Measurements from ENCODE around the gene PDS5B.
"Not testable (repeated sequence)": the region's sequence is repeated elsewhere in the genome, so short reads cannot be mapped to it uniquely, and the experiment has no call there.

PDS5B gene

DNA sequence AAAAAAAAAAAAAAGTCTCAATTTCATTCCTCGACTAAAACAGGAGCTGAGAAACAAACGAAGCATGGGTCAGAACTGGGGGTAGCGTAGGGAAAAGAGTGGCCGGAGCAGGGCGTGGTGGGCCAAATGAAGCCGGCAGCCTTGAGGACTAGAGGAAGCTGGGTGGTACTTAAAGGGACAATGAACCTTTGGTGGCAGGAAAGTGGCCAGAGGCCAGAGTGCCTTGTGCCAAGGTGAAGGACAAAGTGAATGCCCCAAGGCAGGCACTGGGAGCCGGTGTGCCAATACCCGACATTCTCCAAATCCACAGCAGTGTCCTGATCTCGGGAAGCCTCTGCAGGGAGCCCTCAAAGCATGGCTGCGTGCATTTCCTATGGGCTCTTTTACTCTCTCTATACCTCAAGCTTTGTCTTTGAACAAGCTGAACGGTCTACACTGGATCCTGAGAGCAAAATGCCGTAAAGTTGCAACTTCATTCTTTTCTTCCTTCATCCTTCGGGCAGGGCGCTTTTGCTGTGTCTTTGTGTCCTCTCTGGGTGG is 235.0 kb downstream of the PDS5B start:
- no peak for DNase-seq

DNA sequence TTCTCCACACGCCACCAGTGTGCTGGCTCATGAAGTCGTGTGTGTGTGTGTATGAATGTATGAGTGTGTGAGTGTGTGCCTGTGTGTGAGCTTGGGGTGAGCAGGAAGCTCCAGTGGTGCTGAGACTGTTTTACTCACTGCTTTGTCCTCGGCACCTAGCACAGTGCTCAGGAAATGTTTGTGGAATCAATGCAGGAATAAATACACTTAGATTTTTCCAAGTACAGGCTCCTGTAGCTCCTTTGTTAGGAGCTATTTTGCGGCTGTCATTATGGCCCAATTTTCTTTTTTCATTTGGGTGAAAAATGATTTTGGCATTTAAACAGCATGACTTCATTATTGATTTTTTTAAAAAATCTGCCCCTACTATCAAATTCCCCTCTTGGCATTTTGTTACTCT is 236.5 kb downstream of the PDS5B start:
- no peak for DNase-seq

DNA sequence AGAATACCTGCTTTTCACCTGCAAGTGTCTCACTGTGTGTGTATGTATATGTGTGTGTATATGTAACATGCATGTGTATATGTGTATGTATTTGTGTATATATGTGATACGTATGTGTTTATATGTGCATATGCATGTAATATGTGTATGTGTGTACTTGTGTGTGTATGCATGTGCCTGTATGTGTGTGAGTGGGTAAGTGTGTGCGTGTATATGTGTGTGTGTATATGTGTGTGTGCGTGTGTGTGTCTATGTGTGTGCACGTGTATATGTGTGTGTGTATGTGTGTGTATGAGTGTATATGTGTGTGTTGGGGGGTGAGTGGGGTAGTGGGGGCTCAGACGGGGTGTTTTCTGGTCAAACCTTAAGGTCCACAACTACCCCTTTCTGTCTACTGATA is 237.3 kb downstream of the PDS5B start:
- DNase-seq: no peak

DNA sequence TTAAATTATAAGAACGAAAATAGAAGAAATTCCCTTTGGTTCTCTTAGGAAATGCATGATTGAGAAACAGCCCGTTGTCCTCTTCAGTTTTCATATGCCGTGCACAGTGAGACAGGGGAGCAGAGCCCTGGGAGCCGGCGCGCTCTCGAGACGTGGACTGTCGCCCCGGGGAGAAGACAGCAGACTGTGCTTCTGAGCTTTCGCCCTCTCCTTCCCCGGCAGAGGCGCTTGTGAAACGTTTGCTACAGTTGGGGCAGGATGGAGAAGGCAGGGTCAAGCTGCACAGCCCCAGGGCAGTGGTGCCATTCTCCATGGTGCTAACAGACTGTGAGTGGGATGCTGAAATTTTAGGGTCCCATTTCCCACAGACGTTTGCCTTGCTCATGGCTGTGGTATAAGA is 237.8 kb downstream of the PDS5B start:
- DNase-seq: no peak

DNA sequence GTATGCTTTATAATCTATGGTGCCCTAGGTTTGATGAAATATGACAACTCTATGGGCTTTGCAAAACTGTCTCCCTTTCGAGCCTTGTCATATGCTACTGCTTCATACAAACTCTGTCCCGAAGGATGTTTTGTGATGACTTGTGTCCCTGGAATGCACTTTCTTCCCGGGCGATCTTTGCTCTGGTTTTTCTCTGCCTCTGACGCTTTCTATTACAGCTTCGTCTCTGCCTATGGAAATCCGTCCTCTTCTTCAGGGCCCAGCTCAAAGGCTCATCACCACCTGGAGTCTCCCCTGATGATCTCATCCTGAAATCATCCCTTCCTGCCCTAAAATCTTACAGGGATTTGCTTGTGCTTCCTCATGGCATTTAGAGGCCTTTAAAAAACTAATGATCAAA is 238.4 kb downstream of the PDS5B start:
- no peak for DNase-seq

DNA sequence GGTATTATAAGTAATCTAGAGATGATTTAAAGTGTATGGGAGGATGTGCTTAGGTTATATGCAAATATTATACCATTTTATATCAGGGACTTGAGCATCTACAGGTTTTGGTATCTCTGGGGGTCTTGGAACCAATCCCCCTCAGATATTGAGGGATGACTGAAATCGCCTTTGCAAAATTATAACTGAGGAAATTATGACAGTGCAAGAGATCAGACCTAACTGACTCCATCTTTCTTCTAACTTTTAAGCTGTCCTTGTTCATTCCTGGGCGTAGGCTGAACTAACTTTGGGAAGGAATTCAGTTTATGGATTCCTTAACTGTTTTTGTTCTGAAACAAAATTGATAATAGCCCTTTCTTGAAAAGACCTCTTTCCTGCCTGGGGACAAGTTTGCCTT is 239.2 kb downstream of the PDS5B start:
- DNase-seq: no peak

DNA sequence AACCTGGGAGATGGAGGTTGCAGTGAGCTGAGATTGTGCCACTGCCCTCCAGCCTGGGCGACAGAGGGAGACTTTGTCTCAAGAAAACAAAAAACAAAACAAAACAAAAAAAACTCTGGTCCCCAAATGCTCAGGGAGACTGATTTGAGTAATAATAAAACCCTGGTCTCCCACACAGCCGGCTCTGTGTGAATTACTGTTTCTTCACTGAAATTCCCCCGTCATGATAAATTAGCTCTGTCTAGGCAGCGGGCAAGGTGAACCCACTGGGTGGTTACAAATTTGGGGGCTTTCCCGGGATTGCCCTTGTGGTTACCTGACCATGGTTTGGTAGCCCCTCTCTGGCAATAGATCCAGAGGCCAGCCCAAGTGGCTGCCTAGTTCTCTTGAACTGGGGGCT is 240.1 kb downstream of the PDS5B start:
- not testable (repeated sequence) for DNase-seq

Measured in stimulated activated CD4-positive, alpha-beta T cell treated with anti-CD3 and anti-CD28 coated beads, Interleukin-15, amount 100 ng/mL, for 24 hours (primary cell).